ENCODE data around the gene AP4S1. TPM values are rescaled to one million over a fixed set of nuclear protein-coding genes. Genes with fewer than 3 reads are reported as not detected.
A peak's percentile ranks its signal among the peaks of the same experiment; 100 is the strongest.
"Not testable (repeated sequence)": the region's sequence is repeated elsewhere in the genome, so short reads cannot be mapped to it uniquely, and the experiment has no call there.

AP4S1 gene
- total RNA-seq, 1 donor from 2014 or later, result 24.4 TPM

- Mint-ChIP-seq H3K27ac (no peak overlapping the region), H3K36me3 (peaks cover 3% of the 10 kb centered on the region)
These were observed 12.3 kb downstream of the AP4S1 start for GRCh38 chr14:31037709-31038221.

GRCh38 chr14:31038521-31039166 is 13.2 kb downstream of the AP4S1 start:
- no peak overlapping the region for H3K9ac ChIP-seq
- H3K4me2 ChIP-seq, result peak overlapping the region; percentile 17
- TF ChIP-seq CTCF (IDR thresholded peaks at IDR 0.05) (no peak), EZH2phosphoT487 (IDR thresholded peaks at IDR 0.05) (no peak), EZH2 (IDR thresholded peaks at IDR 0.05) (no peak)
- H3F3A ChIP-seq (ENCODE audit: low read depth), result peaks cover 7% of the 10 kb centered on the region
- Mint-ChIP-seq H3K4me3 (no peak overlapping the region), H3K36me3 (peaks cover 3% of the 10 kb centered on the region), H3K27me3 (ENCODE audit: insufficient read depth, low read depth) (no peaks in the 10 kb centered on the region), H3K4me1 (peaks cover 9% of the 10 kb centered on the region), H3K9me3 (no peaks in the 10 kb centered on the region), H3K27ac (no peak overlapping the region)
- no peaks in the 10 kb centered on the region for H3K9me3 ChIP-seq (ENCODE audit: low read depth)
- peaks cover 8% of the 10 kb centered on the region for H3K4me1 ChIP-seq
- H3K79me2 ChIP-seq (ENCODE audit: low read depth), result no peaks in the 10 kb centered on the region
- no peaks in the 10 kb centered on the region for H3K36me3 ChIP-seq
- peak overlapping the region; percentile 71 for H3K27ac ChIP-seq
- H2AFZ ChIP-seq (replicated peaks), result no peak overlapping the region
- no peak overlapping the region for H3K4me3 ChIP-seq
- no peaks in the 10 kb centered on the region for H4K20me1 ChIP-seq (ENCODE audit: low read depth)
- no peaks in the 10 kb centered on the region for H3K27me3 ChIP-seq
- no peak for DNase-seq (ENCODE audit: low spot score)

More at GRCh38 chr14:31037709-31038221, 12.3 kb downstream of the AP4S1 start:
- H3K27ac ChIP-seq, result no peak overlapping the region
- no peaks in the 10 kb centered on the region for H4K20me1 ChIP-seq (ENCODE audit: low read depth)
- peaks cover 7% of the 10 kb centered on the region for H3F3A ChIP-seq (ENCODE audit: low read depth)
- H3K36me3 ChIP-seq, result no peaks in the 10 kb centered on the region
- TF ChIP-seq EZH2phosphoT487 (IDR thresholded peaks at IDR 0.05), result no peak
- no peak for TF ChIP-seq CTCF (IDR thresholded peaks at IDR 0.05)
- TF ChIP-seq EZH2 (IDR thresholded peaks at IDR 0.05), result no peak
- DNase-seq (ENCODE audit: low spot score), result no peak
- Mint-ChIP-seq H3K4me1 (peaks cover 9% of the 10 kb centered on the region), H3K27me3 (ENCODE audit: insufficient read depth, low read depth) (no peaks in the 10 kb centered on the region), H3K4me3 (no peak overlapping the region), H3K9me3 (no peaks in the 10 kb centered on the region)
- no peak overlapping the region for H2AFZ ChIP-seq (replicated peaks)
- H3K4me2 ChIP-seq, result no peak overlapping the region
- H3K9me3 ChIP-seq (ENCODE audit: low read depth), result no peaks in the 10 kb centered on the region
- peaks cover 8% of the 10 kb centered on the region for H3K4me1 ChIP-seq
- H3K4me3 ChIP-seq, result no peak overlapping the region
- H3K79me2 ChIP-seq (ENCODE audit: low read depth), result no peaks in the 10 kb centered on the region
- no peaks in the 10 kb centered on the region for H3K27me3 ChIP-seq
- H3K9ac ChIP-seq, result no peak overlapping the region

GRCh38 chr14:31042300-31042699 is 16.9 kb downstream of the AP4S1 start:
- peaks cover 9% of the 10 kb centered on the region for H3K4me1 Mint-ChIP-seq
- no peak overlapping the region for H3K27ac ChIP-seq
- H3K27me3 ChIP-seq, result no peaks in the 10 kb centered on the region
- no peak for DNase-seq (ENCODE audit: low spot score)
- H2AFZ ChIP-seq (replicated peaks), result no peak overlapping the region
- H3K4me3 ChIP-seq, result no peak overlapping the region
- H3K4me3 Mint-ChIP-seq, result no peak overlapping the region
- no peak overlapping the region for H3K4me2 ChIP-seq
- no peaks in the 10 kb centered on the region for H3K79me2 ChIP-seq (ENCODE audit: low read depth)
- peaks cover 8% of the 10 kb centered on the region for H3K4me1 ChIP-seq
- peaks cover 7% of the 10 kb centered on the region for H3F3A ChIP-seq (ENCODE audit: low read depth)
- H3K9ac ChIP-seq, result no peak overlapping the region
- no peaks in the 10 kb centered on the region for H4K20me1 ChIP-seq (ENCODE audit: low read depth)
- no peaks in the 10 kb centered on the region for H3K36me3 ChIP-seq
- no peak overlapping the region for H3K27ac Mint-ChIP-seq
- TF ChIP-seq CTCF (IDR thresholded peaks at IDR 0.05) (no peak), EZH2 (IDR thresholded peaks at IDR 0.05) (no peak), EZH2phosphoT487 (IDR thresholded peaks at IDR 0.05) (no peak)
- H3K9me3 Mint-ChIP-seq, result peaks cover 4% of the 10 kb centered on the region
- peaks cover 4% of the 10 kb centered on the region for H3K36me3 Mint-ChIP-seq
- H3K9me3 ChIP-seq (ENCODE audit: low read depth), result no peaks in the 10 kb centered on the region
- H3K27me3 Mint-ChIP-seq (ENCODE audit: insufficient read depth, low read depth), result peaks cover 1% of the 10 kb centered on the region

- not testable (repeated sequence) for H3K4me1 Mint-ChIP-seq; H3K27me3 Mint-ChIP-seq (ENCODE audit: insufficient read depth, low read depth); H3K9me3 Mint-ChIP-seq; H3K36me3 ChIP-seq; H3K4me1 ChIP-seq; H3K36me3 Mint-ChIP-seq; H3K27ac Mint-ChIP-seq; H3F3A ChIP-seq (ENCODE audit: low read depth); H2AFZ ChIP-seq (replicated peaks); H3K4me2 ChIP-seq; H3K9ac ChIP-seq; H4K20me1 ChIP-seq (ENCODE audit: low read depth); H3K27me3 ChIP-seq; H3K79me2 ChIP-seq (ENCODE audit: low read depth); H3K9me3 ChIP-seq (ENCODE audit: low read depth); H3K27ac ChIP-seq; H3K4me3 ChIP-seq; H3K4me3 Mint-ChIP-seq; DNase-seq (ENCODE audit: low spot score)
These were observed 17.4 kb downstream of the AP4S1 start for GRCh38 chr14:31042893-31043292.
